HFFc6 (cell line): ENCODE measurements around the gene FAM174B. TPM values are rescaled to one million over a fixed set of nuclear protein-coding genes. Genes with fewer than 3 reads are reported as not detected.
"Not testable (repeated sequence)": the region's sequence is repeated elsewhere in the genome, so short reads cannot be mapped to it uniquely, and the experiment has no call there.

Source experiments
- DNase-seq: peaks from one replicate; pipeline ENCODE4 v3.0.0-alpha.2; 2018
- H3K27ac Mint-ChIP-seq: 2 replicates; pipeline ENCODE4 v1.8.0; 2020; ENCODE audit warnings: mild to moderate bottlenecking, mixed read lengths
- H3K27me3 Mint-ChIP-seq: 2 replicates; pipeline ENCODE4 v1.8.0; 2021; ENCODE audit warnings: mild to moderate bottlenecking, moderate library complexity, mixed read lengths; ENCODE audit not compliant: insufficient read depth
- H3K36me3 Mint-ChIP-seq: 2 replicates; pipeline ENCODE4 v1.8.0; 2021; ENCODE audit warnings: low read depth, mixed read lengths
- H3K4me1 Mint-ChIP-seq: 2 replicates; pipeline ENCODE4 v1.8.0; 2020; ENCODE audit warnings: low read depth, mixed read lengths
- H3K4me3 Mint-ChIP-seq: 2 replicates; pipeline ENCODE4 v1.8.0; 2020; ENCODE audit warnings: mild to moderate bottlenecking, moderate library complexity, mixed read lengths
- H3K9me3 Mint-ChIP-seq: 2 replicates; pipeline ENCODE4 v1.8.0; 2020; ENCODE audit warnings: mild to moderate bottlenecking, mixed read lengths
- total RNA-seq, 6 experiments: library from RNA; stranded (reverse); fragmentation: NEBNext Ultra II Directional; extraction: Animal tissue kit (Norgen Biotek cat#: 25700); gene quantifications; 2 replicates in 1 of 6; 3 replicates in 5 of 6; pipeline ENCODE4 v1.2.3, GENCODE V29; 2021
- TF ChIP-seq, protein P1 (sequence below): fragments of 200-600 bp; sonication (generic); IDR thresholded peaks from 2 replicates; pipeline ENCODE4 v1.5.0; 2021; ENCODE audit warnings: antibody characterized with exemption, mild to moderate bottlenecking

FAM174B gene
- total RNA-seq, 6 experiments from 2014 or later = 1.2 to 7.0 (median 2.3) TPM

DNA sequence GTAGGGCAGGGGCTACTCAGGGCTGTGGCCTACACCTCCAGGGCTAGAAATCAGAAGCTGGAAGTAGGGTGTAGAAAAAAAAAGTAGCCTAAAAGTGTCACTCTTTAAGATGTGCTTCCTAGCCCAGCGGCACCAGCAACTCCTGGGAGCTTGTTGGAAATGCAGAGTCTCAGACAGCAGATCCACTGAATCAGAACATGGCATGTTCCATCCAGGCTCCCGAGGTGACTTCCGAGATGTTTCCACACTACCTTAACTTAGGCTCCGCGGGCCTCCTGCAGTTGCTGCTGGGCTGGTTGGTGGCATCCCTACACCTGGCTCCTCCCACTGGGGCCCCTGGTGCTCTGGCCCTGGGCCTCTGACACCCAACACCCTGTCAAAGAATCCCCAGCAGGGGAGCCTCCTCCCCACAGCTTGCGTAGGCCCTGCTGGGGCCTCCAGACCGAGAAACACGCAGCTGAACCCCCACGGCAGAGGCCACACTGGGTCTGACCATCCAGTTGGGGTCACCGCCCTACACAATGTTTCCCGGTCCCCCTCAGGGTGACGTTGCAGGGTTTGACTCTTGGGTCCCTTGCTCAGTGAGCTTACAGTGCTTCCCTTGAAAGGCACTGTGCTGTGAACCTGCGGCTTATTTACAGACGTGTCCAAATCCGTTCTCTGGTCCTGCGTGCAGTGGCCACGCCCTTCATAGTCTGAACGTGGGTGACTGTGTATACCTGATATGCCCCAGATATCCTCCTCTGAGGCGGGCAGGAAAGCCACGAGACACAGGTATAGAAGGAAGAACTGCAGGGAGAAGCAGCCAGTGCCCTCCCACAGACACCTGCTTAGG lies 46.5 kb downstream of the FAM174B start:
- H3K4me3 Mint-ChIP-seq = no peak overlapping the region
- H3K9me3 Mint-ChIP-seq = peaks cover 15% of the 10 kb centered on the region
- H3K36me3 Mint-ChIP-seq = peaks cover 9% of the 10 kb centered on the region; the same call in 1 of the 2 replicates
- TF ChIP-seq, protein P1, sequence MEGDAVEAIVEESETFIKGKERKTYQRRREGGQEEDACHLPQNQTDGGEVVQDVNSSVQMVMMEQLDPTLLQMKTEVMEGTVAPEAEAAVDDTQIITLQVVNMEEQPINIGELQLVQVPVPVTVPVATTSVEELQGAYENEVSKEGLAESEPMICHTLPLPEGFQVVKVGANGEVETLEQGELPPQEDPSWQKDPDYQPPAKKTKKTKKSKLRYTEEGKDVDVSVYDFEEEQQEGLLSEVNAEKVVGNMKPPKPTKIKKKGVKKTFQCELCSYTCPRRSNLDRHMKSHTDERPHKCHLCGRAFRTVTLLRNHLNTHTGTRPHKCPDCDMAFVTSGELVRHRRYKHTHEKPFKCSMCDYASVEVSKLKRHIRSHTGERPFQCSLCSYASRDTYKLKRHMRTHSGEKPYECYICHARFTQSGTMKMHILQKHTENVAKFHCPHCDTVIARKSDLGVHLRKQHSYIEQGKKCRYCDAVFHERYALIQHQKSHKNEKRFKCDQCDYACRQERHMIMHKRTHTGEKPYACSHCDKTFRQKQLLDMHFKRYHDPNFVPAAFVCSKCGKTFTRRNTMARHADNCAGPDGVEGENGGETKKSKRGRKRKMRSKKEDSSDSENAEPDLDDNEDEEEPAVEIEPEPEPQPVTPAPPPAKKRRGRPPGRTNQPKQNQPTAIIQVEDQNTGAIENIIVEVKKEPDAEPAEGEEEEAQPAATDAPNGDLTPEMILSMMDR = no peak
- H3K27ac Mint-ChIP-seq = no peak overlapping the region
- no peaks in the 10 kb centered on the region; the same call in 1 of the 2 replicates for H3K4me1 Mint-ChIP-seq
- no peak for DNase-seq
- peaks cover 4% of the 10 kb centered on the region for H3K27me3 Mint-ChIP-seq

DNA sequence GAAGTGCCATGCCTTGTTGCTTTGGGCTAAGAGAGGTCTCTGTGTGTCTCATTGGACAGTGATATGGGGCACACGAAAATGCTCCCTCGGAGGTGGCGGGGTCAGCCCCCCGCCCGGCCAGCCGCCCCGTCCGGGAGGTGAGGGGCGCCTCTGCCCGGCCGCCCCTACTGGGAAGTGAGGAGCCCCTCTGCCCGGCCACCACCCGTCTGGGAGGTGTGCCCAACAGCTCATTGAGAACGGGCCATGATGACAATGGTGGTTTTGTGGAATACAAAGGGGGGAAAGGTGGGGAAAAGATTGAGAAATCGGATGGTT lies 48.8 kb downstream of the FAM174B start:
- not testable (repeated sequence) for H3K36me3 Mint-ChIP-seq, H3K27ac Mint-ChIP-seq

DNA sequence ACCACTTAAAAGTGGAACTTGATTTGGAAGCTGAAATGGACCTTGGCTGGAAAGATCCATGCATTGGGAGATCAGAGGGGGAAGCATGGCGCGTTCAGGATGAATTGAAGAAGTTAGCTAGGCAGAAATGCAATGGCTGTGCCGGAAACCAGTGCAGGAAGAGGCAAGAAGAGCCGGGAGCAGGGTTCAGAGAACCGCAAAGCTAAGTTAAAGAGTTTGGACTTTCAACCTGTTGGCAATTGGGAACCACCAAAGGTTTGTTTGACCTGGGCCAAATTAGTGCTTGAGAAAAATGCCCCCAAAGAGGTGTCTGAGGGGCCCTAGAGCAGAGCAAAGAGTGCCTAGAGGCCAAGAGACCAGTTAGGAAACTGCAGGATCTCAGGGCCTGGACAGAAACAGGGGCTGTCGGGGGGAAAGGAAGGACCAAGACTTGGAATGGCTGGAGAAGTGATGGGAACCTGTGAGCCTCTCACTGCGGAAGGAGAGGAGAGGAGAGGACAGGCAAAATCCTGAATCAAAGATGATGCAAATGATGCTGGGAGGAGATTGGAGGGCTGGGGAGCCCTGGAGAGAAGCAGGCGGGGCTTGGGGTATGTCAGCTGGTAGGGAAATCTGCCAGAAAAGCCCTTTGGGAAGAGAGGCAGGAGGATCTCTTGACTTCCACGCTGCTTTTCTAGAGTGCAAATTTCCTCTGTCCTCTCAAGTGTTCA lies 49.3 kb downstream of the FAM174B start:
- H3K27me3 Mint-ChIP-seq = peaks cover 4% of the 10 kb centered on the region
- H3K4me3 Mint-ChIP-seq = no peak overlapping the region
- TF ChIP-seq, protein P1 = no peak
- peaks cover 9% of the 10 kb centered on the region; the same call in 1 of the 2 replicates for H3K36me3 Mint-ChIP-seq
- H3K27ac Mint-ChIP-seq = no peak overlapping the region
- no peaks in the 10 kb centered on the region; the same call in 1 of the 2 replicates for H3K4me1 Mint-ChIP-seq
- DNase-seq = no peak
- H3K9me3 Mint-ChIP-seq = peaks cover 15% of the 10 kb centered on the region

More for the DNA sequence above, 48.8 kb downstream of the FAM174B start:
- H3K27me3 Mint-ChIP-seq, H3K4me1 Mint-ChIP-seq, H3K4me3 Mint-ChIP-seq, DNase-seq: not testable (repeated sequence)
- H3K9me3 Mint-ChIP-seq = peaks cover 15% of the 10 kb centered on the region

DNA sequence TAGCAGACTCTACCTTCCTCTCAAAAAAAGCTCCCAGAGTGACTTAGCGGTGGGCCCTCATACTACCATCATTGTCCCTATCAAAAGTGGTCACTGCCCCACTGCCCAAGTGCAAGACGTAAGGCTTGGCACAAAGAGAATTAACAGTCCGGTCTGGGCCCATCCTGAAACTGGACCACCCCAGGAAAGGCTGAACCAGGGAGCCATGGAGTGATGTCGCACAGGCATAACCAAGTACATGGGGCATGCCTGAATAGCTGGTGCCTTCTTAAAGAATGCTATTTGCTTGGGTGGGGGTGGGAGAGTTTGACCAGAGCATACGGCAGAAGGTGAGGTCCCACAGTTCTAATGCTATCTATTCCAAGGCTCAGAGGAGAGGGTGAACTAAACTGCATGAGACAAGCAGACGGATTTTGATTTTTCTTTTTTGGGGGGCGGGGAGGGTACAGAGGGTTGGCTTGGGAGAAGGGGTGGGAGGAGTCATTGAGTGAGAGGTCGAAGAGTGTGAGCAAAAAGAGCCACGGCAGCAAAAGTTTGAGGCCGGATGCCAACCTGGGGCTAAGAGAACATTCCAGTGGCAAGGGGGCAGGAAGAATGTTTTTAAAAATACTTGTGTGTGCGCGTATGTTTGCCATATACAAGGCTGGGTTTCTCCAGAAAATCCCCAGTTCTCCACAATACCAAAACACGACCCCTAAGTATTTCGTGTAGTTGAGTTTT lies 50.2 kb downstream of the FAM174B start:
- TF ChIP-seq, protein P1 = no peak
- peaks cover 4% of the 10 kb centered on the region for H3K27me3 Mint-ChIP-seq
- DNase-seq = no peak
- no peaks in the 10 kb centered on the region; the same call in 1 of the 2 replicates for H3K4me1 Mint-ChIP-seq
- H3K27ac Mint-ChIP-seq = no peak overlapping the region
- H3K36me3 Mint-ChIP-seq = peaks cover 9% of the 10 kb centered on the region; the same call in 1 of the 2 replicates
- H3K9me3 Mint-ChIP-seq = peaks cover 15% of the 10 kb centered on the region
- no peak overlapping the region for H3K4me3 Mint-ChIP-seq

DNA sequence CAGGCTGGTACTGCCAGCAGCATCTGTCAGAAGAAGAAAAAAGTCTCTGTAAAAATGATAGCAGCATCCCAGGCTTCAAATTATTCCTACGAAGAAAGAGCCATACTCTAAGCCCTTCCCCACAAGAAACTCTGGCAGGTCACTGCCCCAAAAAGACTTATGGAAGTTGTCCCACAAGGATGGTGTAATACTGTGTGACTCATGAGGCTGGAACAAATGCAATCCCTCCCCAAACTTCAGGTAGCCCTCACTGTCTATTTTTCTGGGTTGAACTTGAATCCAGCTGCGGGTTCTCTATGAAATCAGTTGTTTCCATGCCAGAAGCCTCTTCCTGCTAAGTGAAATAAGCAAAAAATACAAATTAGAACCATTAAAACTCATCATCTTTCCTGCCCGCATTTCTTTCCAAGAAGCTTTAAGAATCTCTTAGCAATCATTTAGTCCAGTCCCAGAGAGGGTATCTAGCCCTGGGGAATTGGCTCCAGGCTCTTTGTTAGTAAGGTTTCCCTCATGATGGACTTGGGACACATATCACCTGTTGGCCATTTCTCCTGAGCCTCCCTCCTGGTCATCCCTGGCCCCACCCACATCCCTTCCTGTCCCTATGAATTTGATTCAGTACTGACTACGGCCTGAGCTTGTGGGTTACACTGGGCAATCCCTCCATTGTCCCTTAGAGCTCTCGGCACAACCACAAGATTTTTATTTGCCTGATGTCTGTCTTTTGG lies 51.7 kb downstream of the FAM174B start:
- peaks cover 9% of the 10 kb centered on the region; the same call in 1 of the 2 replicates for H3K36me3 Mint-ChIP-seq
- no peak overlapping the region for H3K4me3 Mint-ChIP-seq
- TF ChIP-seq, protein P1 = no peak
- no peak for DNase-seq
- no peak overlapping the region for H3K27ac Mint-ChIP-seq
- peaks cover 10% of the 10 kb centered on the region; the same call in 1 of the 2 replicates for H3K4me1 Mint-ChIP-seq
- peaks cover 22% of the 10 kb centered on the region for H3K9me3 Mint-ChIP-seq
- H3K27me3 Mint-ChIP-seq = peaks cover 4% of the 10 kb centered on the region
